ENCODE measurements around the gene GATAD2B. TPM values are rescaled to one million over a fixed set of nuclear protein-coding genes. Genes with fewer than 3 reads are reported as not detected.
A peak's percentile ranks its signal among the peaks of the same experiment; 100 is the strongest.

Gene GATAD2B
- polyA plus RNA-seq (2011; rRNA removed) (4.9 and 11.5 TPM in 2 replicates), polyA plus RNA-seq (2017; fragmentation: RNase III; extraction: RNeasy Plus Mini Kit Qiagen cat#74134 plus additional on column Dnase treatment) (7.2 to 8.9 TPM (median 8.2 TPM) in 3 replicates), polyA minus RNA-seq (2011; rRNA and poly(A)+ RNA removed) (21.4 and 32.9 TPM in 2 replicates)
- 3.1 and 4.9 TPM in 2 replicates for polyA plus RNA-seq (2012; cell fraction: cytosol; rRNA removed)
- 5.6 and 6.4 TPM in 2 replicates for polyA plus RNA-seq (2012; cell fraction: nucleus; rRNA removed)

DNA sequence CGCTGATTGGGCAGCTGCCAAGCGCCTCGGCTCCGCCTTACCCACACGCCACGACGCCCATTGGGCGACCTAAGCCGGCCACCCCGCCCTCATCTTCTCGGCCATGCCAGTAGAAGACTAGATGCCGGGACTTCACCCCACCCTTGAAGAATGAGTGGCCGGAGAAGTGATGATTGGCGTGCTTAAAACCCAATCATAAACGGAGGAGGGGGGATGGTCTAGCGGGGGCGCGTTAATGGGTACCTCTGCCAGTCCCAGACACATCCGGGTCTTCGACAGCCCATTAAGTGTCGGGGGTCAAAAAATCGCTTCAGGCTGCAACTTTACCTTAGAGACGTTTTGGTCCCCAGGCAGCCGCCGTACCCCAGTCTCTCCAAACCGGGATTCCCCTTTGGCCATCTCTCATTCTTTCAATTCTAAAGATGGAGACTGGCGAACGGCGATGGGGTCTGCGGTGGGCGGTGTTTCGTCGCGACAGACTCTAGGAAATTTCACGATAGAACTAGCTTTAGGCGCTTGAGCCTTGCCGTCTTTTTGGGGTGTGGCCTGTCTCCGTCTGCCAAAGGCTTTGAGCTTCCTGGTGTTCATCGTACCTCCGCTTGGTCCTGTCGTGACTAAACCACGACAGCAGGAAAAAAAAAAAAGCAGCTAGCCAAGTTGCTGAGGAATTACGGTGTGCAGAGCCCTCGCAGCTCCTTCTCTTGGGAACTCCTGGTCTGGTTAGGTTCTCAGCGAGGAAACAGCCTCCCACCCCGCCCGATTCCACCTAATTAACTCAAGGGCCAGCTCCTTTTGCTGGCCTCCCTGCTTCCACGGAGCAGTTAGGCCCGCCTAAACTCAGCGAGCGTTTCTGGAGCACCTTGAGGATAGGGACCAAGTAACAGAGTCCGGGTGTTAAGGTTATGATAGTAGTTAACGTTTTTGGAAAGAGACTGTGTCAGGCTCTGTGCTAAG is at the start of gene GATAD2B:
GATAD2B (minus strand) TSS at position 1 of the 954 bp plus-strand sequence. CDS start 94,625 bp downstream, outside the sequence.
- Histone ChIP-seq H3K27ac (peak within 1 kb of the TSS; percentile 88 to 98), H3K4me3 (peak within 1 kb of the TSS; percentile 80), H3K9me3 (no peaks in the 10 kb centered on the region), H3K4me1 (peaks cover 24% of the 10 kb centered on the region), H3K4me2 (peak within 1 kb of the TSS; percentile 90)
- DNase-seq (ENCODE audit: low read depth in 1 of 2, low spot score in 1 of 2): peak; percentile 98 to 100
- no peak for FAIRE-seq
- under 1% methylated on average over 40 of the region's 53 CpGs for WGBS (ENCODE audit: missing lambda C conversion rate)
- ChIA-PET CTCF (interaction anchor here (0.6 to 4.5 kb wide), 16 partner anchors 11 to 428 kb away, joined by 3 to 15 read pairs (median 4); partner anchors contain the start of genes RAB13 and SLC39A1), POLR2A (interaction anchor here (0.8 to 2.1 kb wide), 13 partner anchors 12 to 92 kb away, joined by 3 to 12 read pairs (median 4); partner anchors contain the start of genes CREB3L4, DENND4B, JTB and RPS27)
- ATAC-seq: peak; percentile 91 to 98
- TF ChIP-seq EHF (CRISPR knock-in tag; IDR thresholded peaks at IDR 0.05) (no peak), RCOR1 (IDR thresholded peaks at IDR 0.05; ENCODE audit: low read depth, low read length) (no peak), HDAC2 (IDR thresholded peaks at IDR 0.05) (no peak), POLR2AphosphoS2 (conservative IDR thresholded peaks at IDR 0.05; ENCODE audit: low read length) (no peak), CBX2 (IDR thresholded peaks at IDR 0.05; ENCODE audit: borderline replicate concordance, low read depth) (peak; percentile 97), POLR2A (IDR thresholded peaks at IDR 0.05; ENCODE audit: low read length) (peak; percentile 64; the same call in 1 of the 2 replicates), CBX8 (IDR thresholded peaks at IDR 0.05) (no peak), CHD2 (IDR thresholded peaks at IDR 0.05; ENCODE audit: low read length, partially characterized antibody) (peak; percentile 56), ESRRA (IDR thresholded peaks at IDR 0.05; ENCODE audit: borderline replicate concordance, low read length) (no peak), JUN (IDR thresholded peaks at IDR 0.05) (peak; percentile 67; a peak in 3 of 5 replicates), NPAS2 (CRISPR knock-in tag; IDR thresholded peaks at IDR 0.05; ENCODE audit: borderline replicate concordance) (no peak), TP53 (CRISPR knock-in tag; IDR thresholded peaks at IDR 0.05) (no peak), KDM1A (IDR thresholded peaks at IDR 0.05; ENCODE audit: low read depth) (no peak), PHF8 (IDR thresholded peaks at IDR 0.05; ENCODE audit: borderline replicate concordance, low read depth) (peak; percentile 74), HOXB5 (CRISPR knock-in tag; IDR thresholded peaks at IDR 0.05) (no peak), ZC3H11A (IDR thresholded peaks at IDR 0.05) (no peak)
- TF ChIP-seq, protein P1, sequence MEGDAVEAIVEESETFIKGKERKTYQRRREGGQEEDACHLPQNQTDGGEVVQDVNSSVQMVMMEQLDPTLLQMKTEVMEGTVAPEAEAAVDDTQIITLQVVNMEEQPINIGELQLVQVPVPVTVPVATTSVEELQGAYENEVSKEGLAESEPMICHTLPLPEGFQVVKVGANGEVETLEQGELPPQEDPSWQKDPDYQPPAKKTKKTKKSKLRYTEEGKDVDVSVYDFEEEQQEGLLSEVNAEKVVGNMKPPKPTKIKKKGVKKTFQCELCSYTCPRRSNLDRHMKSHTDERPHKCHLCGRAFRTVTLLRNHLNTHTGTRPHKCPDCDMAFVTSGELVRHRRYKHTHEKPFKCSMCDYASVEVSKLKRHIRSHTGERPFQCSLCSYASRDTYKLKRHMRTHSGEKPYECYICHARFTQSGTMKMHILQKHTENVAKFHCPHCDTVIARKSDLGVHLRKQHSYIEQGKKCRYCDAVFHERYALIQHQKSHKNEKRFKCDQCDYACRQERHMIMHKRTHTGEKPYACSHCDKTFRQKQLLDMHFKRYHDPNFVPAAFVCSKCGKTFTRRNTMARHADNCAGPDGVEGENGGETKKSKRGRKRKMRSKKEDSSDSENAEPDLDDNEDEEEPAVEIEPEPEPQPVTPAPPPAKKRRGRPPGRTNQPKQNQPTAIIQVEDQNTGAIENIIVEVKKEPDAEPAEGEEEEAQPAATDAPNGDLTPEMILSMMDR (IDR thresholded peaks at IDR 0.05): no peak
- TF ChIP-seq, protein P2, sequence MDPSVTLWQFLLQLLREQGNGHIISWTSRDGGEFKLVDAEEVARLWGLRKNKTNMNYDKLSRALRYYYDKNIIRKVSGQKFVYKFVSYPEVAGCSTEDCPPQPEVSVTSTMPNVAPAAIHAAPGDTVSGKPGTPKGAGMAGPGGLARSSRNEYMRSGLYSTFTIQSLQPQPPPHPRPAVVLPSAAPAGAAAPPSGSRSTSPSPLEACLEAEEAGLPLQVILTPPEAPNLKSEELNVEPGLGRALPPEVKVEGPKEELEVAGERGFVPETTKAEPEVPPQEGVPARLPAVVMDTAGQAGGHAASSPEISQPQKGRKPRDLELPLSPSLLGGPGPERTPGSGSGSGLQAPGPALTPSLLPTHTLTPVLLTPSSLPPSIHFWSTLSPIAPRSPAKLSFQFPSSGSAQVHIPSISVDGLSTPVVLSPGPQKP (IDR thresholded peaks at IDR 0.05; ENCODE audit: low read depth, low read length): no peak
- TF ChIP-seq, protein P3, sequence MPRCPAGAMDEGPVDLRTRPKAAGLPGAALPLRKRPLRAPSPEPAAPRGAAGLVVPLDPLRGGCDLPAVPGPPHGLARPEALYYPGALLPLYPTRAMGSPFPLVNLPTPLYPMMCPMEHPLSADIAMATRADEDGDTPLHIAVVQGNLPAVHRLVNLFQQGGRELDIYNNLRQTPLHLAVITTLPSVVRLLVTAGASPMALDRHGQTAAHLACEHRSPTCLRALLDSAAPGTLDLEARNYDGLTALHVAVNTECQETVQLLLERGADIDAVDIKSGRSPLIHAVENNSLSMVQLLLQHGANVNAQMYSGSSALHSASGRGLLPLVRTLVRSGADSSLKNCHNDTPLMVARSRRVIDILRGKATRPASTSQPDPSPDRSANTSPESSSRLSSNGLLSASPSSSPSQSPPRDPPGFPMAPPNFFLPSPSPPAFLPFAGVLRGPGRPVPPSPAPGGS (IDR thresholded peaks at IDR 0.05): 0 out of 3 replicates have a peak, but pooled peaks have one; percentile 45
- TF ChIP-seq, protein P4, sequence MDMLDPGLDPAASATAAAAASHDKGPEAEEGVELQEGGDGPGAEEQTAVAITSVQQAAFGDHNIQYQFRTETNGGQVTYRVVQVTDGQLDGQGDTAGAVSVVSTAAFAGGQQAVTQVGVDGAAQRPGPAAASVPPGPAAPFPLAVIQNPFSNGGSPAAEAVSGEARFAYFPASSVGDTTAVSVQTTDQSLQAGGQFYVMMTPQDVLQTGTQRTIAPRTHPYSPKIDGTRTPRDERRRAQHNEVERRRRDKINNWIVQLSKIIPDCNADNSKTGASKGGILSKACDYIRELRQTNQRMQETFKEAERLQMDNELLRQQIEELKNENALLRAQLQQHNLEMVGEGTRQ (IDR thresholded peaks at IDR 0.05): no peak
- TF ChIP-seq, protein P5, sequence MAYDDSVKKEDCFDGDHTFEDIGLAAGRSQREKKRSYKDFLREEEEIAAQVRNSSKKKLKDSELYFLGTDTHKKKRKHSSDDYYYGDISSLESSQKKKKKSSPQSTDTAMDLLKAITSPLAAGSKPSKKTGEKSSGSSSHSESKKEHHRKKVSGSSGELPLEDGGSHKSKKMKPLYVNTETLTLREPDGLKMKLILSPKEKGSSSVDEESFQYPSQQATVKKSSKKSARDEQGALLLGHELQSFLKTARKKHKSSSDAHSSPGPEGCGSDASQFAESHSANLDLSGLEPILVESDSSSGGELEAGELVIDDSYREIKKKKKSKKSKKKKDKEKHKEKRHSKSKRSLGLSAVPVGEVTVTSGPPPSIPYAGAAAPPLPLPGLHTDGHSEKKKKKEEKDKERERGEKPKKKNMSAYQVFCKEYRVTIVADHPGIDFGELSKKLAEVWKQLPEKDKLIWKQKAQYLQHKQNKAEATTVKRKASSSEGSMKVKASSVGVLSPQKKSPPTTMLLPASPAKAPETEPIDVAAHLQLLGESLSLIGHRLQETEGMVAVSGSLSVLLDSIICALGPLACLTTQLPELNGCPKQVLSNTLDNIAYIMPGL (CRISPR knock-in tag; IDR thresholded peaks at IDR 0.05; ENCODE audit: borderline replicate concordance): no peak
- TF ChIP-seq, protein P6, sequence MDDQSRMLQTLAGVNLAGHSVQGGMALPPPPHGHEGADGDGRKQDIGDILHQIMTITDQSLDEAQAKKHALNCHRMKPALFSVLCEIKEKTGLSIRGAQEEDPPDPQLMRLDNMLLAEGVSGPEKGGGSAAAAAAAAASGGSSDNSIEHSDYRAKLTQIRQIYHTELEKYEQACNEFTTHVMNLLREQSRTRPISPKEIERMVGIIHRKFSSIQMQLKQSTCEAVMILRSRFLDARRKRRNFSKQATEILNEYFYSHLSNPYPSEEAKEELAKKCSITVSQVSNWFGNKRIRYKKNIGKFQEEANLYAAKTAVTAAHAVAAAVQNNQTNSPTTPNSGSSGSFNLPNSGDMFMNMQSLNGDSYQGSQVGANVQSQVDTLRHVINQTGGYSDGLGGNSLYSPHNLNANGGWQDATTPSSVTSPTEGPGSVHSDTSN (IDR thresholded peaks at IDR 0.05): peak; percentile 99
- TF ChIP-seq, protein P7, sequence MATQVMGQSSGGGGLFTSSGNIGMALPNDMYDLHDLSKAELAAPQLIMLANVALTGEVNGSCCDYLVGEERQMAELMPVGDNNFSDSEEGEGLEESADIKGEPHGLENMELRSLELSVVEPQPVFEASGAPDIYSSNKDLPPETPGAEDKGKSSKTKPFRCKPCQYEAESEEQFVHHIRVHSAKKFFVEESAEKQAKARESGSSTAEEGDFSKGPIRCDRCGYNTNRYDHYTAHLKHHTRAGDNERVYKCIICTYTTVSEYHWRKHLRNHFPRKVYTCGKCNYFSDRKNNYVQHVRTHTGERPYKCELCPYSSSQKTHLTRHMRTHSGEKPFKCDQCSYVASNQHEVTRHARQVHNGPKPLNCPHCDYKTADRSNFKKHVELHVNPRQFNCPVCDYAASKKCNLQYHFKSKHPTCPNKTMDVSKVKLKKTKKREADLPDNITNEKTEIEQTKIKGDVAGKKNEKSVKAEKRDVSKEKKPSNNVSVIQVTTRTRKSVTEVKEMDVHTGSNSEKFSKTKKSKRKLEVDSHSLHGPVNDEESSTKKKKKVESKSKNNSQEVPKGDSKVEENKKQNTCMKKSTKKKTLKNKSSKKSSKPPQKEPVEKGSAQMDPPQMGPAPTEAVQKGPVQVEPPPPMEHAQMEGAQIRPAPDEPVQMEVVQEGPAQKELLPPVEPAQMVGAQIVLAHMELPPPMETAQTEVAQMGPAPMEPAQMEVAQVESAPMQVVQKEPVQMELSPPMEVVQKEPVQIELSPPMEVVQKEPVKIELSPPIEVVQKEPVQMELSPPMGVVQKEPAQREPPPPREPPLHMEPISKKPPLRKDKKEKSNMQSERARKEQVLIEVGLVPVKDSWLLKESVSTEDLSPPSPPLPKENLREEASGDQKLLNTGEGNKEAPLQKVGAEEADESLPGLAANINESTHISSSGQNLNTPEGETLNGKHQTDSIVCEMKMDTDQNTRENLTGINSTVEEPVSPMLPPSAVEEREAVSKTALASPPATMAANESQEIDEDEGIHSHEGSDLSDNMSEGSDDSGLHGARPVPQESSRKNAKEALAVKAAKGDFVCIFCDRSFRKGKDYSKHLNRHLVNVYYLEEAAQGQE (IDR thresholded peaks at IDR 0.05): no peak
- TF ChIP-seq, protein P8, sequence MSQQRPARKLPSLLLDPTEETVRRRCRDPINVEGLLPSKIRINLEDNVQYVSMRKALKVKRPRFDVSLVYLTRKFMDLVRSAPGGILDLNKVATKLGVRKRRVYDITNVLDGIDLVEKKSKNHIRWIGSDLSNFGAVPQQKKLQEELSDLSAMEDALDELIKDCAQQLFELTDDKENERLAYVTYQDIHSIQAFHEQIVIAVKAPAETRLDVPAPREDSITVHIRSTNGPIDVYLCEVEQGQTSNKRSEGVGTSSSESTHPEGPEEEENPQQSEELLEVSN (IDR thresholded peaks at IDR 0.05; ENCODE audit: borderline replicate concordance, low read depth): peak; percentile 46; the same call in 1 of the 2 replicates
